Measurements from ENCODE around the gene RNF125. TPM values are rescaled to one million over a fixed set of nuclear protein-coding genes. Genes with fewer than 3 reads are reported as not detected.
A peak's percentile ranks its signal among the peaks of the same experiment; 100 is the strongest.
"Not testable (repeated sequence)": the region's sequence is repeated elsewhere in the genome, so short reads cannot be mapped to it uniquely, and the experiment has no call there.

RNF125 gene
- total and polyA plus RNA-seq, 9 donors: 7.0 to 13.3 (median 10.1) TPM

DNA sequence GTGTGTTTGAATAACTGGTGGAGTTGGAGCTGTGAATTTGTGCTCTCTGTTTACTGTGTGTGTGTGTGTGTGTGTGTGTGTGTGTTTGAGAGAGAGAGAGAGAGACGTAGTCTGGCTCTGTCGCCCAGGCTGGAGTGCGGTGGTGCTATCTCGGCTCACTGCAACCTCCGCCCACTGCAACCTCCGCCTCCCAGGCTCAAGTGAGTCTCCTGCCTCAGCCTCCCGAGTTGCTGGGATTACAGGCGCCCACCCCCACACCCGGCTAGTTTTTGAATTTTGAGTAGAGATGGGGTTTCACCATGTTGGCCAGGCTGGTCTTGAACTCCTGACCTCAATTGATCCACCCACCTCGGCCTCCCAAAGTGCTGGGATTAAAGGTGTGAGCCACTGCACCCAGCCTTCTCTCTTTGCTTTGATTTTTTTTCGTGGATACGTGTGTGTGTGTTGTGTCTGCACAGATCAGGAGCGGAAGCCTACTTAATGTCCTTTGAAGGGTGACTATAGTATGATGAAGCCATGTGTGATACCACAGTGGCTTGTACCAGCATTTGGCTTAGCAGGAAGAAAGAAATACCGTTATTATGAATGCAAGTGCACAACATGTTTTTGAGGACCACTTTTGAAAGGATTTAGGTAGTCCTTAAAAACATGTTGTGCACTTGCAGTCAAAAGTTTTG, 1.5 kb downstream of the RNF125 start:
- H3K27me3 ChIP-seq (ENCODE audit: control insufficient read depth, insufficient read depth, low read length); H3K9me3 ChIP-seq (replicated peaks; ENCODE audit: control insufficient read depth, low read depth, low read length); H3K27ac ChIP-seq (ENCODE audit: low read length); H3K36me3 ChIP-seq (ENCODE audit: control insufficient read depth, insufficient read depth, low read length); DNase-seq: not testable (repeated sequence)
- Histone ChIP-seq H3K4me1 (ENCODE audit: control insufficient read depth, insufficient read depth, low read length) (peaks cover 10% of the 10 kb centered on the region), H3K4me3 (ENCODE audit: low read length) (peak overlapping the region; percentile 75)
- 94% methylated on average over 2 of the region's 14 CpGs for WGBS (ENCODE audit: insufficient coverage)

GRCh38 chr18:32021756-32022564, 3.3 kb downstream of the RNF125 start:
- WGBS (ENCODE audit: insufficient coverage): no CpG with 5 or more reads among the region's 2 CpGs
- Histone ChIP-seq H3K4me1 (ENCODE audit: control insufficient read depth, insufficient read depth, low read length) (peaks cover 10% of the 10 kb centered on the region), H3K27ac (ENCODE audit: low read length) (no peak overlapping the region), H3K36me3 (ENCODE audit: control insufficient read depth, insufficient read depth, low read length) (no peaks in the 10 kb centered on the region), H3K9me3 (replicated peaks; ENCODE audit: control insufficient read depth, low read depth, low read length) (no peaks in the 10 kb centered on the region), H3K27me3 (ENCODE audit: control insufficient read depth, insufficient read depth, low read length) (no peaks in the 10 kb centered on the region), H3K4me3 (ENCODE audit: low read length) (no peak overlapping the region)
- no peak for DNase-seq

DNA sequence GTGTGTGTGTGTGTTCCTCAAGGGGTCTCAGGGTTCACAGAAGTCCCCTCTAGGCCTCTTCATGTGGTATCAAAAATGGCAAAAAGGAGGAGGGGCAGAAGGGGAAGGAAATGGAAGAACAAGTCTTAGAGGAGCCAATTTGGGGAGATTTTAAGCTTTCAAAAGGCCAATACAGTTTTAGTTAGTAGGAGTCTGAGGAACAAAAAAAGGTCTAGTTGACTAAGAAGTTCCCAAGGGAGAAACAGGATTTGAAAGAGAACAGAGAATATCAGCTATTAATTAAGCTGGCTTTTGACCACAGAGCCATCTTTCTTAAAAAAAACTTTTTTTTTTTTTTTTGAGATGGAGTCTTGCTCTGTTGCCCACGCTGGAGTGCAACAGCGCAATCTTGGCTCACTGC, 7.1 kb downstream of the RNF125 start:
- Histone ChIP-seq H3K27ac (ENCODE audit: low read length) (no peak overlapping the region), H3K9me3 (replicated peaks; ENCODE audit: control insufficient read depth, low read depth, low read length) (no peaks in the 10 kb centered on the region), H3K4me3 (ENCODE audit: low read length) (no peak overlapping the region), H3K4me1 (ENCODE audit: control insufficient read depth, insufficient read depth, low read length) (no peaks in the 10 kb centered on the region), H3K27me3 (ENCODE audit: control insufficient read depth, insufficient read depth, low read length) (no peaks in the 10 kb centered on the region), H3K36me3 (ENCODE audit: control insufficient read depth, insufficient read depth, low read length) (no peaks in the 10 kb centered on the region)
- DNase-seq: no peak
- WGBS (ENCODE audit: insufficient coverage): no CpG with 5 or more reads among the region's 2 CpGs

- DNase-seq: no peak
- Histone ChIP-seq H3K4me3 (ENCODE audit: low read length) (no peak overlapping the region), H3K4me1 (ENCODE audit: control insufficient read depth, insufficient read depth, low read length) (no peaks in the 10 kb centered on the region), H3K36me3 (ENCODE audit: control insufficient read depth, insufficient read depth, low read length) (no peaks in the 10 kb centered on the region), H3K27me3 (ENCODE audit: control insufficient read depth, insufficient read depth, low read length) (no peaks in the 10 kb centered on the region), H3K27ac (ENCODE audit: low read length) (no peak overlapping the region), H3K9me3 (replicated peaks; ENCODE audit: control insufficient read depth, low read depth, low read length) (no peaks in the 10 kb centered on the region)
- 29% methylated on average over 1 of the region's 4 CpGs for WGBS (ENCODE audit: insufficient coverage)
Observed at GRCh38 chr18:32026491-32027086, 8.0 kb downstream of the RNF125 start.

DNA sequence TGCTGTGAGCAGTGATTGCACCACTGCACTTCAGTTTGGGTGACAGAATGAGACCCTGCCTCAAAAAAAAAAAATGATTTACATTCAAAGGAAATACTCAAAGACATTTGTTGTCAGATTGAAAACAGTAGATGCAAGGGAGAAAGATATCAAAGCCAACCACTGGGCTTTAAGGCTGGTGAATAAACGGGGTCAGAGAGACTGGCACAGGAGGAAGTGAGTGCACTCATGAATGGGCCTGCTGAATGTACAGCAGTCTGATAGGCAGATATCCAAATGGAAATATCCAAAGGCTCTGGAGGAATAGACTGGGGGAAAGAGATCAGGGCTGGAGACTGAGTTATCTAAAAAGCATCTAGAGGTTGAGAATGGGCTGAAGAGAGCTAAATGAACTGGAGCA, 10.9 kb downstream of the RNF125 start:
- no peak for DNase-seq
- Histone ChIP-seq H3K4me1 (ENCODE audit: control insufficient read depth, insufficient read depth, low read length) (no peaks in the 10 kb centered on the region), H3K9me3 (replicated peaks; ENCODE audit: control insufficient read depth, low read depth, low read length) (no peaks in the 10 kb centered on the region), H3K36me3 (ENCODE audit: control insufficient read depth, insufficient read depth, low read length) (no peaks in the 10 kb centered on the region), H3K27me3 (ENCODE audit: control insufficient read depth, insufficient read depth, low read length) (no peaks in the 10 kb centered on the region), H3K27ac (ENCODE audit: low read length) (no peak overlapping the region), H3K4me3 (ENCODE audit: low read length) (no peak overlapping the region)
- 56% methylated on average over 1 of the region's 1 CpG for WGBS (ENCODE audit: insufficient coverage)

- Histone ChIP-seq H3K27me3 (ENCODE audit: control insufficient read depth, insufficient read depth, low read length) (no peaks in the 10 kb centered on the region), H3K4me3 (ENCODE audit: low read length) (no peak overlapping the region), H3K27ac (ENCODE audit: low read length) (no peak overlapping the region), H3K9me3 (replicated peaks; ENCODE audit: control insufficient read depth, low read depth, low read length) (no peaks in the 10 kb centered on the region), H3K4me1 (ENCODE audit: control insufficient read depth, insufficient read depth, low read length) (no peaks in the 10 kb centered on the region), H3K36me3 (ENCODE audit: control insufficient read depth, insufficient read depth, low read length) (peaks cover 6% of the 10 kb centered on the region)
- 93% methylated on average over 5 of the region's 9 CpGs for WGBS (ENCODE audit: insufficient coverage)
- DNase-seq: no peak
Observed at GRCh38 chr18:32032609-32033008, 14.0 kb downstream of the RNF125 start.

GRCh38 chr18:32036506-32037180, 18.0 kb downstream of the RNF125 start:
- 87% methylated on average over 2 of the region's 5 CpGs for whole genome bisulfite sequencing (ENCODE audit: insufficient coverage)
- H3K9me3 ChIP-seq (replicated peaks; ENCODE audit: control insufficient read depth, low read depth, low read length): no peaks in the 10 kb centered on the region
- no peak overlapping the region for H3K4me3 ChIP-seq (ENCODE audit: low read length)
- no peaks in the 10 kb centered on the region for H3K4me1 ChIP-seq (ENCODE audit: control insufficient read depth, insufficient read depth, low read length)
- DNase-seq: no peak
- H3K27me3 ChIP-seq (ENCODE audit: control insufficient read depth, insufficient read depth, low read length): no peaks in the 10 kb centered on the region
- H3K27ac ChIP-seq (ENCODE audit: low read length): no peak overlapping the region
- H3K36me3 ChIP-seq (ENCODE audit: control insufficient read depth, insufficient read depth, low read length): peaks cover 8% of the 10 kb centered on the region

- Histone ChIP-seq H3K9me3 (replicated peaks; ENCODE audit: control insufficient read depth, low read depth, low read length) (no peaks in the 10 kb centered on the region), H3K36me3 (ENCODE audit: control insufficient read depth, insufficient read depth, low read length) (peaks cover 8% of the 10 kb centered on the region), H3K4me3 (ENCODE audit: low read length) (no peak overlapping the region), H3K4me1 (ENCODE audit: control insufficient read depth, insufficient read depth, low read length) (no peaks in the 10 kb centered on the region), H3K27ac (ENCODE audit: low read length) (no peak overlapping the region), H3K27me3 (ENCODE audit: control insufficient read depth, insufficient read depth, low read length) (no peaks in the 10 kb centered on the region)
- DNase-seq: no peak
- WGBS (ENCODE audit: insufficient coverage): 97% methylated on average over 6 of the region's 10 CpGs
Observed at GRCh38 chr18:32037616-32038015, 19.0 kb downstream of the RNF125 start.

DNA sequence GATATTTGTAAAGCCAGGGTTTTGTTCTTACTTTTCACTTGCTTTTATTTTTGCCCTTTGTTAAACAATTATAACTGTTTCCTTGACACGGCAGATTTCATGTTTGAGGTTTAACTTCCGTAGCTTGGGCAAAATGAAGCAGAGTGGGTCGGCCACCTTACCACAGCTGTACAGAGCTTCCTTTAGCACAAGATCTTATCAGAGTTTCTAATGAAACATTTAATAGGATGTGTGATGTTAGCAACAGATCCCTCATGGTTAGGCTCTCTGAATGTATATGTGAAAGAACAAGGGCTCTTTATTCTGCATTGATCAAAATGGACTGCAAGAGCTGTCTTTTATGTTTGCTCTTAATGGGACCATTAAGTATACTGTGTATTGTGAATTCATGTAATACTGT, 22.3 kb downstream of the RNF125 start:
- Histone ChIP-seq H3K4me3 (ENCODE audit: low read length) (no peak overlapping the region), H3K9me3 (replicated peaks; ENCODE audit: control insufficient read depth, low read depth, low read length) (no peaks in the 10 kb centered on the region), H3K27me3 (ENCODE audit: control insufficient read depth, insufficient read depth, low read length) (no peaks in the 10 kb centered on the region), H3K36me3 (ENCODE audit: control insufficient read depth, insufficient read depth, low read length) (peaks cover 11% of the 10 kb centered on the region), H3K4me1 (ENCODE audit: control insufficient read depth, insufficient read depth, low read length) (no peaks in the 10 kb centered on the region), H3K27ac (ENCODE audit: low read length) (no peak overlapping the region)
- WGBS (ENCODE audit: insufficient coverage): no CpG with 5 or more reads among the region's 3 CpGs
- DNase-seq: peak; percentile 8

DNA sequence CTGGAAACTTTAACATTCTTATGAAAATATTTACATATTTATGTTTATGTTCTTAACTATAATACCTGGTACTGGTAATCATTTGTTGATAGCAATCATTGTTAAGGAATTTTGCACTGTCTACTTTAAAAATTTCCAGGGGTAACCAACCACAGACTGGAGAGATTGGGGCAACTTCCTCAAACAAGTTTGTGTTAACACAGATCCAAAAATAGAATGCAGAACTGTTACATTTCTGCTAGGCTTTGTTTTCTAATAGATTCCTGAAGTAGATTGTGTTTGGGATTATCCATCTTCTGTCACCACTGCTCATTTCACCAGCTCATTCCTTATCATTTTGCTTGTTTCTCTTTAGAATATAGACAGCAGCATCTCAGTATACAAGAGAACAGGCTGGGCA, 23.7 kb downstream of the RNF125 start:
- Histone ChIP-seq H3K9me3 (replicated peaks; ENCODE audit: control insufficient read depth, low read depth, low read length) (no peaks in the 10 kb centered on the region), H3K27me3 (ENCODE audit: control insufficient read depth, insufficient read depth, low read length) (no peaks in the 10 kb centered on the region), H3K4me1 (ENCODE audit: control insufficient read depth, insufficient read depth, low read length) (no peaks in the 10 kb centered on the region), H3K27ac (ENCODE audit: low read length) (no peak overlapping the region), H3K36me3 (ENCODE audit: control insufficient read depth, insufficient read depth, low read length) (peaks cover 6% of the 10 kb centered on the region), H3K4me3 (ENCODE audit: low read length) (no peak overlapping the region)
- peak; percentile 53 for DNase-seq

Data from muscle of leg (tissue), 11 donors.